H1 (cell line): ENCODE data around the gene MITF. TPM values are rescaled to one million over a fixed set of nuclear protein-coding genes. Genes with fewer than 3 reads are reported as not detected.

ENCODE experiments used
- CTCF ChIA-PET: fragments of 300-600 bp; sonication (Branson Sonifier 250); formaldehyde crosslinking; loops from one replicate; lab custom pipeline; 2021; ENCODE audit not compliant: partially characterized antibody; lab: Charles Lee
- POLR2A ChIA-PET: fragments of 300-600 bp; sonication (Branson Sonifier 250); formaldehyde crosslinking; loops from one replicate; lab custom pipeline; 2021; ENCODE audit warnings: inconsistent platforms; ENCODE audit not compliant: partially characterized antibody; lab: Charles Lee
- DNase-seq, 2 experiments: peaks; one replicate each; pipeline versions ENCODE4 v3.0.0 to v3.0.0-alpha.2; 2010 to 2022; ENCODE audit warnings: low spot score in 2 of 2, low read depth in 1 of 2, mixed read lengths in 1 of 2
- FAIRE-seq: peaks from 2 replicates; lab custom pipeline; 2011; peaks lifted over from hg19 to GRCh38; lab: Jason Lieb, UNC
- H2AFZ ChIP-seq: 2 replicates; pipeline ENCODE4 v1.8.1; 2012; ENCODE audit warnings: low read length, inconsistent platforms
- H2AK5ac ChIP-seq: 2 replicates; pipeline ENCODE4 v1.6.1; 2013; ENCODE audit warnings: low read depth, low read length
- H2BK120ac ChIP-seq: replicated peaks from 2 replicates; pipeline ENCODE3; 2013; ENCODE audit warnings: low read depth, low read length, inconsistent platforms
- H2BK12ac ChIP-seq: 2 replicates; pipeline ENCODE4 v1.6.1; 2013; ENCODE audit warnings: low read depth, low read length
- H2BK15ac ChIP-seq: 2 replicates; pipeline ENCODE4 v1.6.1; 2013; ENCODE audit warnings: low read length
- H2BK20ac ChIP-seq: 2 replicates; pipeline ENCODE4 v1.6.1; 2013; ENCODE audit warnings: low read length
- H2BK5ac ChIP-seq: 2 replicates; pipeline ENCODE4 v1.6.1; 2013; ENCODE audit warnings: low read depth, low read length
- H3K14ac ChIP-seq: 2 replicates; pipeline ENCODE4 v1.6.1; 2013; ENCODE audit warnings: inconsistent platforms; ENCODE audit not compliant: insufficient read length
- H3K18ac ChIP-seq: 2 replicates; pipeline ENCODE4 v1.6.1; 2013; ENCODE audit warnings: low read length; ENCODE audit errors: extremely low read depth
- H3K23ac ChIP-seq: 2 replicates; pipeline ENCODE4 v1.6.1; 2013; ENCODE audit warnings: inconsistent platforms; ENCODE audit not compliant: insufficient read length
- H3K23me2 ChIP-seq: 2 replicates; pipeline ENCODE4 v1.6.1; 2013; ENCODE audit warnings: low read depth, low read length
- H3K27ac ChIP-seq: 2 replicates; pipeline ENCODE4 v1.6.1; 2011; ENCODE audit warnings: low read depth, low read length, inconsistent platforms
- H3K27me3 ChIP-seq, 4 experiments: replicated peaks in 1 of 4; 1 replicate in 1 of 4; 2 replicates in 3 of 4; pipeline versions ENCODE4 v1.6.1 to v1.8.1; 2011 to 2013; ENCODE audit warnings: low read length in 3 of 4, mild to moderate bottlenecking in 3 of 4, inconsistent platforms in 2 of 4, mixed read lengths in 2 of 4, moderate library complexity in 1 of 4; ENCODE audit not compliant: control insufficient read depth in 3 of 4, insufficient read depth in 3 of 4; ENCODE audit errors: extremely low read depth in 1 of 4
- H3K36me3 ChIP-seq, 4 experiments: 2 replicates each; pipeline versions ENCODE4 v1.6.1 to v1.8.1; 2011 to 2013; ENCODE audit warnings: mild to moderate bottlenecking in 4 of 4, low read length in 3 of 4, moderate library complexity in 2 of 4, control low read depth in 1 of 4, inconsistent platforms in 1 of 4; ENCODE audit not compliant: insufficient read depth in 4 of 4, control insufficient read depth in 2 of 4
- H3K4ac ChIP-seq: replicated peaks from 2 replicates; pipeline ENCODE3; 2013; ENCODE audit warnings: low read length, low read depth, mixed read lengths, inconsistent platforms; ENCODE audit not compliant: insufficient read length
- H3K4me1 ChIP-seq, 4 experiments: replicated peaks in 1 of 4; 1 replicate in 1 of 4; 2 replicates in 3 of 4; pipeline versions ENCODE4 v1.6.1 to v1.8.1; 2011 to 2013; ENCODE audit warnings: low read length in 3 of 4, inconsistent platforms in 2 of 4, mixed read lengths in 1 of 4; ENCODE audit not compliant: insufficient read depth in 4 of 4, control insufficient read depth in 3 of 4
- H3K4me2 ChIP-seq, 2 experiments: 2 replicates each; pipeline versions ENCODE4 v1.6.1 to v1.8.1; 2011 to 2013; ENCODE audit warnings: low read depth in 2 of 2, low read length in 2 of 2, control low read depth in 1 of 2, inconsistent platforms in 1 of 2, mild to moderate bottlenecking in 1 of 2; ENCODE audit not compliant: insufficient read depth in 1 of 2
- H3K4me3 ChIP-seq, 4 experiments: fragments of 200-600, 300-600 bp in 1 of 4; sonication (generic), shearing (Covaris generic), sonication (Bioruptor Twin) in 1 of 4; 2 replicates each; pipeline versions ENCODE4 v1.5.1 to v1.8.1; 2011 to 2016; ENCODE audit warnings: low read length in 4 of 4, low read depth in 3 of 4, control low read depth in 2 of 4, inconsistent platforms in 2 of 4, mild to moderate bottlenecking in 2 of 4, mixed read lengths in 1 of 4, moderate library complexity in 1 of 4; ENCODE audit not compliant: insufficient read depth in 2 of 4; ENCODE audit errors: extremely low read depth in 1 of 4
- H3K56ac ChIP-seq: replicated peaks from 2 replicates; pipeline ENCODE3; 2013; ENCODE audit warnings: low read depth, mild to moderate bottlenecking, mixed read lengths, low read length, inconsistent platforms; ENCODE audit not compliant: insufficient read length
- H3K79me1 ChIP-seq: 2 replicates; pipeline ENCODE4 v1.6.1; 2013; ENCODE audit warnings: low read depth, low read length, control low read depth
- H3K79me2 ChIP-seq, 2 experiments: 2 replicates each; pipeline versions ENCODE4 v1.6.1 to v1.8.1; 2012 to 2013; ENCODE audit warnings: low read length in 2 of 2, mild to moderate bottlenecking in 2 of 2, inconsistent platforms in 1 of 2; ENCODE audit not compliant: insufficient read depth in 2 of 2, control insufficient read depth in 1 of 2
- H3K9ac ChIP-seq, 4 experiments: replicated peaks in 1 of 4; 1 replicate in 1 of 4; 2 replicates in 3 of 4; pipeline versions ENCODE4 v1.6.1 to v1.8.1; 2011 to 2013; ENCODE audit warnings: low read depth in 3 of 4, low read length in 3 of 4, control low read depth in 2 of 4, mild to moderate bottlenecking in 2 of 4, moderate library complexity in 2 of 4, inconsistent platforms in 1 of 4; ENCODE audit errors: extremely low read depth in 1 of 4
- H3K9me3 ChIP-seq, 2 experiments: 2 replicates each; pipeline versions ENCODE4 v1.6.1 to v1.8.1; 2012 to 2013; ENCODE audit warnings: mild to moderate bottlenecking in 2 of 2, moderate library complexity in 2 of 2, control low read depth in 1 of 2, inconsistent platforms in 1 of 2, low read depth in 1 of 2, low read length in 1 of 2, mixed read lengths in 1 of 2; ENCODE audit not compliant: insufficient read depth in 2 of 2
- H4K20me1 ChIP-seq, 2 experiments: replicated peaks in 1 of 2; 2 replicates each; pipeline versions ENCODE3 to v1.8.1; 2011 to 2013; ENCODE audit warnings: inconsistent platforms in 2 of 2, low read length in 2 of 2, mild to moderate bottlenecking in 1 of 2; ENCODE audit not compliant: insufficient read depth in 2 of 2, control insufficient read depth in 1 of 2
- H4K5ac ChIP-seq: 2 replicates; pipeline ENCODE4 v1.6.1; 2013; ENCODE audit warnings: low read length, low read depth, mixed read lengths, inconsistent platforms; ENCODE audit not compliant: insufficient read length
- H4K8ac ChIP-seq: 2 replicates; pipeline ENCODE4 v1.8.0; 2013; ENCODE audit warnings: mild to moderate bottlenecking, moderate library complexity, low read length, inconsistent platforms; ENCODE audit not compliant: insufficient read depth; ENCODE audit errors: extremely low read depth
- H4K91ac ChIP-seq: replicated peaks from 2 replicates; pipeline ENCODE3; 2013; ENCODE audit warnings: low read length, mixed read lengths, inconsistent platforms; ENCODE audit not compliant: insufficient read length
- GABPA ChIP-seq: IDR thresholded peaks from 2 replicates; pipeline ENCODE4 v1.6.1; 2011; ENCODE audit warnings: mild to moderate bottlenecking, low read length, moderate library complexity, borderline replicate concordance; ENCODE audit not compliant: insufficient read depth
- HDAC6 ChIP-seq: IDR thresholded peaks from one replicate; pipeline ENCODE4 v1.7.1; 2012; ENCODE audit warnings: low read depth, mild to moderate bottlenecking, inconsistent platforms, low read length, moderate library complexity
- NANOG ChIP-seq: IDR thresholded peaks from 2 replicates; pipeline ENCODE4 v1.6.1; 2011; ENCODE audit warnings: low read length, low read depth, mild to moderate bottlenecking, inconsistent platforms; ENCODE audit not compliant: insufficient read depth, poor library complexity, severe bottlenecking
- SP2 ChIP-seq: IDR thresholded peaks from 2 replicates; pipeline ENCODE4 v1.6.1; 2012; ENCODE audit warnings: mild to moderate bottlenecking, low read length, inconsistent platforms
- TAF7 ChIP-seq: optimal IDR thresholded peaks from 2 replicates; pipeline ENCODE3; 2011; ENCODE audit warnings: low read depth, mild to moderate bottlenecking, inconsistent platforms, low read length, moderate library complexity, borderline replicate concordance
- WGBS, 2 experiments: shearing (Covaris generic) in 1 of 2; methylation state at CpG; one replicate each; pipeline versions ENCODE4 v1.1.6 to v1.1.7; 2013 to 2015; ENCODE audit warnings: low lambda C conversion rate in 2 of 2, mixed read lengths in 2 of 2, inconsistent platforms in 1 of 2, low coverage in 1 of 2, missing lambda C conversion rate in 1 of 2; ENCODE audit not compliant: insufficient replicate concordance in 2 of 2, insufficient coverage in 1 of 2, insufficient read length in 1 of 2; ENCODE audit errors: extremely low coverage in 1 of 2, missing lambda C conversion rate in 1 of 2; 5-methylcytosine and 5-hydroxymethylcytosine counted together
- polyA plus RNA-seq, 7 experiments: library from polyadenylated mRNA; depleted of rRNA in 3 of 7; stranded (reverse) in 5 of 7; unstranded in 2 of 7; fragments of >200 nt in 5 of 7; fragments of 200-250 nt in 2 of 7; gene quantifications; 1 replicate in 5 of 7; 2 replicates in 1 of 7; 4 replicates in 1 of 7; pipeline versions ENCODE4 v1.2.1 to v1.2.3, GENCODE V29; 2011 to 2013; ENCODE audit warnings: missing spikeins in 2 of 7, mixed read lengths in 2 of 7
- total RNA-seq: library from RNA; stranded (reverse); fragmentation: NEBNext Ultra II Directional; extraction: Animal tissue kit (Norgen Biotek cat#: 25700); gene quantifications from 2 replicates; pipeline ENCODE4 v1.2.1, GENCODE V29; 2021

MITF gene
- total and polyA plus RNA-seq, 2 of the 8 experiments (the other 6 are each of a cell fraction or from before 2014, with no cell fraction given): 0.53 to 1.4 TPM

- Histone ChIP-seq H3K14ac (no peak overlapping the region), H2BK12ac (no peak overlapping the region), H3K56ac (no peak overlapping the region), H4K20me1 (no peaks in the 10 kb centered on the region), H3K9ac (no peak overlapping the region), H3K79me2 (no peaks in the 10 kb centered on the region), H4K5ac (no peak overlapping the region), H3K23me2 (no peaks in the 10 kb centered on the region), H2BK20ac (no peak overlapping the region), H2BK15ac (no peak overlapping the region), H3K4me3 (no peak overlapping the region), H3K27me3 (no peaks in the 10 kb centered on the region), H3K4me1 (no peaks in the 10 kb centered on the region), H2AK5ac (no peak overlapping the region), H3K23ac (no peak overlapping the region), H4K8ac (peak overlapping the region; percentile 22; the same call in 1 of the 2 replicates), H3K18ac (no peak overlapping the region), H3K9me3 (no peaks in the 10 kb centered on the region)
- POLR2A ChIA-PET: no interaction called here
- FAIRE-seq: no peak
- TF ChIP-seq TAF7: no peak
- no peak for TF ChIP-seq GABPA
- no peak for TF ChIP-seq SP2
- no peak for TF ChIP-seq NANOG
- no peak for TF ChIP-seq HDAC6
- TF ChIP-seq, all 59 proteins: peak for 0
- WGBS, 2 experiments: 88% methylated on average over 14 of the region's 14 CpGs; no CpG with 5 or more reads in 1 of the 2 experiments
- no peaks in the 10 kb centered on the region for H3K36me3 ChIP-seq
- H3K79me1 ChIP-seq: no peaks in the 10 kb centered on the region
- CTCF ChIA-PET: no interaction called here
- H3K27ac ChIP-seq: no peak overlapping the region
- no peak overlapping the region for H3K4ac ChIP-seq
- DNase-seq: no peak
- no peak overlapping the region for H2BK5ac ChIP-seq
- H4K91ac ChIP-seq: no peak overlapping the region
- no peak overlapping the region for H3K4me2 ChIP-seq
- no peak overlapping the region for H2AFZ ChIP-seq
- H2BK120ac ChIP-seq: no peak overlapping the region
Observed at GRCh38 chr3:69879051-69879450, 139.8 kb downstream of the MITF start.
